Measurements from ENCODE around the gene MYO15A. TPM values are rescaled to one million over a fixed set of nuclear protein-coding genes. Genes with fewer than 3 reads are reported as not detected.

MYO15A gene, protein sequence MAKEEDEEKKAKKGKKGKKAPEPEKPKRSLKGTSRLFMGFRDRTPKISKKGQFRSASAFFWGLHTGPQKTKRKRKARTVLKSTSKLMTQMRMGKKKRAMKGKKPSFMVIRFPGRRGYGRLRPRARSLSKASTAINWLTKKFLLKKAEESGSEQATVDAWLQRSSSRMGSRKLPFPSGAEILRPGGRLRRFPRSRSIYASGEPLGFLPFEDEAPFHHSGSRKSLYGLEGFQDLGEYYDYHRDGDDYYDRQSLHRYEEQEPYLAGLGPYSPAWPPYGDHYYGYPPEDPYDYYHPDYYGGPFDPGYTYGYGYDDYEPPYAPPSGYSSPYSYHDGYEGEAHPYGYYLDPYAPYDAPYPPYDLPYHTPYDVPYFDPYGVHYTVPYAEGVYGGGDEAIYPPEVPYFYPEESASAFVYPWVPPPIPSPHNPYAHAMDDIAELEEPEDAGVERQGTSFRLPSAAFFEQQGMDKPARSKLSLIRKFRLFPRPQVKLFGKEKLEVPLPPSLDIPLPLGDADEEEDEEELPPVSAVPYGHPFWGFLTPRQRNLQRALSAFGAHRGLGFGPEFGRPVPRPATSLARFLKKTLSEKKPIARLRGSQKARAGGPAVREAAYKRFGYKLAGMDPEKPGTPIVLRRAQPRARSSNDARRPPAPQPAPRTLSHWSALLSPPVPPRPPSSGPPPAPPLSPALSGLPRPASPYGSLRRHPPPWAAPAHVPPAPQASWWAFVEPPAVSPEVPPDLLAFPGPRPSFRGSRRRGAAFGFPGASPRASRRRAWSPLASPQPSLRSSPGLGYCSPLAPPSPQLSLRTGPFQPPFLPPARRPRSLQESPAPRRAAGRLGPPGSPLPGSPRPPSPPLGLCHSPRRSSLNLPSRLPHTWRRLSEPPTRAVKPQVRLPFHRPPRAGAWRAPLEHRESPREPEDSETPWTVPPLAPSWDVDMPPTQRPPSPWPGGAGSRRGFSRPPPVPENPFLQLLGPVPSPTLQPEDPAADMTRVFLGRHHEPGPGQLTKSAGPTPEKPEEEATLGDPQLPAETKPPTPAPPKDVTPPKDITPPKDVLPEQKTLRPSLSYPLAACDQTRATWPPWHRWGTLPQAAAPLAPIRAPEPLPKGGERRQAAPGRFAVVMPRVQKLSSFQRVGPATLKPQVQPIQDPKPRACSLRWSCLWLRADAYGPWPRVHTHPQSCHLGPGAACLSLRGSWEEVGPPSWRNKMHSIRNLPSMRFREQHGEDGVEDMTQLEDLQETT (N-terminal part only)
- total RNA-seq (1.2 and 2.4 TPM in 2 replicates), polyA plus RNA-seq (2.8 and 4.7 TPM in 2 replicates)

DNA sequence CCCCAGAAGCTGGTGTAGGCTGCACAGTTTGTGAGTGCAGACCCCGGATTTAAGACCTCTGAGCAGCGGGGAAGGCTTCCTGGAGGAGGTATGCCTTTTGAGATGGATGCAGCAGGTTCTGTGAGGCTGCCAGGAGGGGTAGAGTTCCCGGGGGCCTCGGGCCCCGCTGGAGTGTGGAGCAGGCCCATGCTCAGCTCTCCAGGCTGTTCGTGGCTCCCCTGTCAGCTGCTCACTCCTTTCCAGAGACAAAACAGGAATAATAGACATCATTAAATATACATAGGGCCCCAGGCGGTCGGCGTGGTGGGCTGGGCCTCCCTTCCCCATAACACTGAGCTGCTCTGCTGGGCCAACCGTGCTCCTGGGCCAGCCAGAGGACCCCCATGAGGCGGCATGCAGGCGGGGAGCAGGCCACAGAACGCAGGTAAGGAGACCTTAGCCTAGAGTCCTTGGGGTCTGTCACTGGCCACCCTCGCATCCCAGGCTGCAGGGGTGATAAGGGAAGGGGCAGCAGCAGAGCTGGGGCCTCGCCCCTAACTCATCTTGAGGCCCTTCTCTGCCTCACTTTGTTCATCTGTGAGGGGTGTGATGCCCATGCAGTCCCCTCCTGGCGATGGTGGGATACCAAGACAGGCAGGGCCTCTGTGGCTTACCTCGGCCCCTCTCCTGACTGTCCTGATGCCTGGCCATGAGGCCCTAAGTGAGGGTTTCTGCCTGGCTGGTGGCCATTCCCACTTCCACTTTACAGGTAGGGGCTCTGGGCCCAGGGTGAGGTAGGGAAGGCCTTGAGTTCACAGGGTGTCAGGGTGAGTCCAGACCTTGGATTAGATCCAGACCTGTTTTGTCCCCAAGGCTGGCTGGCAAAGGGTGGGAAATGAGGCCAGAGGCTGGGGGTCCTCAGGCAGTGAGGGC is at the start of gene MYO15A:
Gene MYO15A (plus strand): TSS at position 356 of the 912 bp plus-strand sequence. CDS start 10,045 bp downstream, outside the sequence.
- Histone ChIP-seq H3K9me2 (replicated peaks; ENCODE audit: insufficient read depth) (no peaks in the 10 kb centered on the region), H3K9me3 (ENCODE audit: low read depth) (no peaks in the 10 kb centered on the region), H4K20me1 (ENCODE audit: insufficient read depth, poor library complexity, severe bottlenecking) (no peaks in the 10 kb centered on the region), H3K27me3 (no peaks in the 10 kb centered on the region), H3K36me3 (replicated peaks; ENCODE audit: insufficient read depth, low read depth) (no peaks in the 10 kb centered on the region), H3K27ac (no peak within 1 kb of the TSS), H2AFZ (no peak within 1 kb of the TSS), H3K4me2 (no peak within 1 kb of the TSS), H3K4me1 (ENCODE audit: insufficient read depth) (no peaks in the 10 kb centered on the region), H3K4me3 (no peak within 1 kb of the TSS), H3K79me2 (no peaks in the 10 kb centered on the region)
- no peak for DNase-seq (ENCODE audit: low spot score)
- TF ChIP-seq, protein P1, sequence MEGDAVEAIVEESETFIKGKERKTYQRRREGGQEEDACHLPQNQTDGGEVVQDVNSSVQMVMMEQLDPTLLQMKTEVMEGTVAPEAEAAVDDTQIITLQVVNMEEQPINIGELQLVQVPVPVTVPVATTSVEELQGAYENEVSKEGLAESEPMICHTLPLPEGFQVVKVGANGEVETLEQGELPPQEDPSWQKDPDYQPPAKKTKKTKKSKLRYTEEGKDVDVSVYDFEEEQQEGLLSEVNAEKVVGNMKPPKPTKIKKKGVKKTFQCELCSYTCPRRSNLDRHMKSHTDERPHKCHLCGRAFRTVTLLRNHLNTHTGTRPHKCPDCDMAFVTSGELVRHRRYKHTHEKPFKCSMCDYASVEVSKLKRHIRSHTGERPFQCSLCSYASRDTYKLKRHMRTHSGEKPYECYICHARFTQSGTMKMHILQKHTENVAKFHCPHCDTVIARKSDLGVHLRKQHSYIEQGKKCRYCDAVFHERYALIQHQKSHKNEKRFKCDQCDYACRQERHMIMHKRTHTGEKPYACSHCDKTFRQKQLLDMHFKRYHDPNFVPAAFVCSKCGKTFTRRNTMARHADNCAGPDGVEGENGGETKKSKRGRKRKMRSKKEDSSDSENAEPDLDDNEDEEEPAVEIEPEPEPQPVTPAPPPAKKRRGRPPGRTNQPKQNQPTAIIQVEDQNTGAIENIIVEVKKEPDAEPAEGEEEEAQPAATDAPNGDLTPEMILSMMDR (IDR thresholded peaks at IDR 0.05; ENCODE audit: poor library complexity), result no peak
- no peak for TF ChIP-seq EZH2 (IDR thresholded peaks at IDR 0.05; ENCODE audit: borderline replicate concordance)
- no peak for TF ChIP-seq EZH2phosphoT487 (IDR thresholded peaks at IDR 0.05; ENCODE audit: low read depth, severe bottlenecking, unreplicated experiment)
- 83% methylated on average over 17 of the region's 17 CpGs for WGBS (ENCODE audit: low lambda C conversion rate, missing lambda C conversion rate)

- TF ChIP-seq EZH2phosphoT487 (IDR thresholded peaks at IDR 0.05; ENCODE audit: low read depth, severe bottlenecking, unreplicated experiment) (no peak), EZH2 (IDR thresholded peaks at IDR 0.05; ENCODE audit: borderline replicate concordance) (no peak)
- TF ChIP-seq, protein P1 (IDR thresholded peaks at IDR 0.05; ENCODE audit: poor library complexity), result no peak
- H3K79me2 ChIP-seq, result no peaks in the 10 kb centered on the region
- H2AFZ ChIP-seq, result no peak overlapping the region
- H3K4me3 ChIP-seq, result no peak overlapping the region
- no peak overlapping the region for H3K27ac ChIP-seq
- no peaks in the 10 kb centered on the region for H3K36me3 ChIP-seq (replicated peaks; ENCODE audit: insufficient read depth, low read depth)
- H4K20me1 ChIP-seq (ENCODE audit: insufficient read depth, poor library complexity, severe bottlenecking), result no peaks in the 10 kb centered on the region
- H3K9me2 ChIP-seq (replicated peaks; ENCODE audit: insufficient read depth), result no peaks in the 10 kb centered on the region
- H3K4me1 ChIP-seq (ENCODE audit: insufficient read depth), result no peaks in the 10 kb centered on the region
- H3K4me2 ChIP-seq, result no peak overlapping the region
- 96% methylated on average over 5 of the region's 5 CpGs for WGBS (ENCODE audit: low lambda C conversion rate, missing lambda C conversion rate)
- no peaks in the 10 kb centered on the region for H3K27me3 ChIP-seq
- DNase-seq (ENCODE audit: low spot score), result no peak
- H3K9me3 ChIP-seq (ENCODE audit: low read depth), result no peaks in the 10 kb centered on the region
Measured at GRCh38 chr17:18059283-18059682, 49.3 kb upstream of the MYO15A start.

DNA sequence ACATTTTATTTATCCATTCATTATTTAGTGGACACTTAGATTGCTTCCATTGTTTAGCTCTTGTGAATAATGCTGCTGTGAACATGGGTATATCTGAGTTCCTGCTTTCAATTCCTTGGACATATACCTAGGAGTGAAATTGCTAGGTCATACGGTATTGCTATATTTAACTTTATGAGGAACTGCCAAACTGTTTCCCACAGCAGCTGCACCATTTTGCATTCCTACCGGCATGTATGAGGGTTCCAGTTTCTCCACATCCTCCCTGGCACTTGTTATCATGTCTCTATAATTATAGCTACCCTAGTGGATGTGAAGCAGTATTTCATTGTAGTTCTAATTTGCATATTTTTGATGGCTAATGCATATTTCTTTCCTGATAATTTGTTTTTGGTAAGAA is 44.5 kb upstream of the MYO15A start:
- WGBS (ENCODE audit: low lambda C conversion rate, missing lambda C conversion rate), result 94% methylated on average over 2 of the region's 2 CpGs
- no peak overlapping the region for H2AFZ ChIP-seq
- no peak overlapping the region for H3K4me2 ChIP-seq
- H3K4me1 ChIP-seq (ENCODE audit: insufficient read depth), result no peaks in the 10 kb centered on the region
- no peaks in the 10 kb centered on the region for H4K20me1 ChIP-seq (ENCODE audit: insufficient read depth, poor library complexity, severe bottlenecking)
- DNase-seq (ENCODE audit: low spot score), result no peak
- H3K36me3 ChIP-seq (replicated peaks; ENCODE audit: insufficient read depth, low read depth), result no peaks in the 10 kb centered on the region
- H3K79me2 ChIP-seq, result no peaks in the 10 kb centered on the region
- TF ChIP-seq EZH2 (IDR thresholded peaks at IDR 0.05; ENCODE audit: borderline replicate concordance) (no peak), EZH2phosphoT487 (IDR thresholded peaks at IDR 0.05; ENCODE audit: low read depth, severe bottlenecking, unreplicated experiment) (no peak)
- TF ChIP-seq, protein P1 (IDR thresholded peaks at IDR 0.05; ENCODE audit: poor library complexity), result no peak
- no peaks in the 10 kb centered on the region for H3K9me3 ChIP-seq (ENCODE audit: low read depth)
- no peaks in the 10 kb centered on the region for H3K27me3 ChIP-seq
- no peak overlapping the region for H3K27ac ChIP-seq
- H3K4me3 ChIP-seq, result no peak overlapping the region
- no peaks in the 10 kb centered on the region for H3K9me2 ChIP-seq (replicated peaks; ENCODE audit: insufficient read depth)

Measured in hepatocyte (in vitro differentiated cells).